Fibroblast of lung (primary cell): ENCODE measurements around the gene IRF4. TPM values are rescaled to one million over a fixed set of nuclear protein-coding genes. Genes with fewer than 3 reads are reported as not detected.

Experiments
- DNase-seq, 2 donors: peaks; one replicate each; pipeline versions ENCODE4 v3.0.0 to v3.0.0-alpha.2; 2010; ENCODE audit warnings: low read depth in 2 of 2
- H2AFZ ChIP-seq: 2 replicates; pipeline ENCODE4 v1.5.1; 2012; ENCODE audit warnings: low read length, control low read depth, inconsistent platforms
- H3K27ac ChIP-seq: 2 replicates; pipeline ENCODE4 v1.5.1; 2011; ENCODE audit warnings: low read length, control low read depth; ENCODE audit not compliant: insufficient read depth
- H3K27me3 ChIP-seq: 2 replicates; pipeline ENCODE4 v1.5.1; 2011; ENCODE audit warnings: mild to moderate bottlenecking, low read length; ENCODE audit not compliant: control insufficient read depth, insufficient read depth
- H3K36me3 ChIP-seq: 2 replicates; pipeline ENCODE4 v1.5.1; 2011; ENCODE audit warnings: low read length; ENCODE audit not compliant: control insufficient read depth, insufficient read depth
- H3K4me1 ChIP-seq: 2 replicates; pipeline ENCODE4 v1.5.1; 2011; ENCODE audit warnings: low read length; ENCODE audit not compliant: control insufficient read depth, insufficient read depth; ENCODE audit errors: extremely low read depth
- H3K4me2 ChIP-seq: 2 replicates; pipeline ENCODE4 v1.5.1; 2011; ENCODE audit warnings: low read length, control low read depth; ENCODE audit not compliant: insufficient read depth; ENCODE audit errors: extremely low read depth
- H3K4me3 ChIP-seq, 4 experiments: fragments of 200-600 bp in 1 of 4; sonication (generic) in 1 of 4; replicated peaks in 1 of 4; 2 replicates each; pipeline ENCODE4 v1.5.1; 2011 to 2016; ENCODE audit warnings: low read length in 4 of 4, low read depth in 3 of 4, mild to moderate bottlenecking in 3 of 4, control low read depth in 2 of 4, inconsistent platforms in 1 of 4, mixed read lengths in 1 of 4; ENCODE audit not compliant: insufficient read depth in 1 of 4; ENCODE audit errors: control extremely low read depth in 1 of 4
- H3K79me2 ChIP-seq: 2 replicates; pipeline ENCODE4 v1.5.1; 2012; ENCODE audit warnings: mild to moderate bottlenecking, low read length, inconsistent platforms; ENCODE audit not compliant: control insufficient read depth, insufficient read depth
- H3K9ac ChIP-seq: 2 replicates; pipeline ENCODE4 v1.5.1; 2011; ENCODE audit warnings: mild to moderate bottlenecking, low read length, control low read depth; ENCODE audit not compliant: insufficient read depth
- H3K9me3 ChIP-seq: 2 replicates; pipeline ENCODE4 v1.5.1; 2012; ENCODE audit warnings: low read depth, low read length; ENCODE audit not compliant: control insufficient read depth, insufficient read depth
- H4K20me1 ChIP-seq: 2 replicates; pipeline ENCODE4 v1.5.1; 2011; ENCODE audit warnings: low read length; ENCODE audit not compliant: control insufficient read depth, insufficient read depth; ENCODE audit errors: extremely low read depth
- CTCF ChIP-seq, 2 donors: IDR thresholded peaks in 1 of 2; conservative IDR thresholded peaks in 1 of 2; 1 replicate in 1 of 2; 2 replicates in 1 of 2; pipeline ENCODE4 v1.5.1; 2011 to 2012; ENCODE audit warnings: low read length in 2 of 2, control low read depth in 1 of 2, inconsistent platforms in 1 of 2, low read depth in 1 of 2, mild to moderate bottlenecking in 1 of 2
- EZH2 ChIP-seq: IDR thresholded peaks from 2 replicates; pipeline ENCODE4 v1.5.1; 2012; ENCODE audit warnings: low read length, control low read depth, mild to moderate bottlenecking; ENCODE audit errors: missing control alignments
- polyA plus RNA-seq, 2 donors: library from polyadenylated mRNA; depleted of rRNA in 1 of 2; stranded (reverse) in 1 of 2; unstranded in 1 of 2; fragments of >200 nt; gene quantifications; 2 replicates each; pipeline ENCODE4 v1.2.1, GENCODE V29; 2011 to 2012; ENCODE audit warnings: missing spikeins in 1 of 2
- total RNA-seq: library from RNA; depleted of rRNA; stranded (reverse); fragments of >200 nt; gene quantifications from 2 replicates; pipeline ENCODE4 v1.2.1, GENCODE V29; 2014

IRF4 gene
- total and polyA plus RNA-seq, 2 donors (not counting 1 experiment from before 2014, with no cell fraction given): under 0.01 to 0.01 TPM

DNA sequence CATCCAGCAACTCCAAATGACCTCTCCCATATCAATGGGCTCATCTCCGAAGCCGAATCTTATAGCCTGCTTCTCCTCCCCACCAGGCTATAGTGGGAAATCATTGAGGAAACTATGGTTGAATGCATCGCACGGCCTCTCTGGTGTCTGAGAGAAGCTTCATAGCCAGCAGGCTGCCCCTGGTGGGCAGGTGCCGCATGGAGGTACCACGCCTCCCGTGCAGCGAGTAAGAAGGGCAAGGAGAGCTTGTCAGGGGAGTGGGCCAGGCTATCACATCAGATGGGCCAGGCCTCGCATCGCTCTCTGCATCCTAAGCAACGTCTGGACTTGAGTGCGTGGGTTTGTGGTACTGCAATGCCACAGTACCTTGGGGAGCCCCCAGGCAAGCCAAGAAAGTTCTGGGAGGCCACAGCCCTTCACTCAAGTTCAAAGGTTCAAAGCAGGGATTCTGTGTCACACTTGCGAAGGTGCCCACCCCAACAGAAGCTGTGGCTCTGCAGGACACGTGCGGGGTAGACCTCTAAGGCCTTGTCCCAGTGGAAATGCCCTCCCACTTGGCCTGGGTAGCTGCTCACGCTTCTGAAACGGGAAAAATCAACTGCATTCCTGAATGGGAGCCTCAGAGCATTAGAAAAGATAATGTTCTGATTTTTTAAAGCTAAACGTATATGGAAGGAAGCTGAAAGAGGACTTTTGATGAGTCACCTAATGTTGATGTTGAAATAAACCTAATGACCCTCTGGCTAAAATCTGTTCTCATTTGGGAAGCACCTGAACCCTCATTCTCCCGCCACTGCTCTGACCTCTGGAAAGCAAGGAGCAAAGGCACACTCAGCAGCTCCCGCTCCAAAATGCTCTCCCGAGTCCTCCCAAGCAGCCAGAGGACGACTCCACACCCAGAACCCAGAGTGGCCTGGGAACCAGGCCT lies 8.4 kb upstream of the IRF4 start:
- DNase-seq: no peak
- Histone ChIP-seq H3K79me2 (no peaks in the 10 kb centered on the region), H3K4me1 (no peaks in the 10 kb centered on the region), H3K9me3 (no peaks in the 10 kb centered on the region), H2AFZ (no peak overlapping the region), H3K4me2 (no peak overlapping the region), H3K27ac (no peak overlapping the region), H3K4me3 (no peak overlapping the region), H3K27me3 (no peaks in the 10 kb centered on the region), H3K36me3 (no peaks in the 10 kb centered on the region), H3K9ac (no peak overlapping the region), H4K20me1 (no peaks in the 10 kb centered on the region)
- TF ChIP-seq CTCF (conservative IDR thresholded peaks at IDR 0.05 in 1 of 2, IDR thresholded peaks at IDR 0.05 in 1 of 2; ENCODE audit: low read depth in 1 of 2, low read length in 2 of 2) (no peak), EZH2 (no peak)

- Histone ChIP-seq H3K9ac (no peak overlapping the region), H3K36me3 (no peaks in the 10 kb centered on the region), H3K79me2 (no peaks in the 10 kb centered on the region), H3K4me3 (no peak overlapping the region), H3K27me3 (no peaks in the 10 kb centered on the region), H2AFZ (no peak overlapping the region), H4K20me1 (no peaks in the 10 kb centered on the region), H3K4me2 (no peak overlapping the region), H3K4me1 (no peaks in the 10 kb centered on the region), H3K9me3 (no peaks in the 10 kb centered on the region), H3K27ac (no peak overlapping the region)
- no peak for DNase-seq
- TF ChIP-seq CTCF (conservative IDR thresholded peaks at IDR 0.05 in 1 of 2, IDR thresholded peaks at IDR 0.05 in 1 of 2; ENCODE audit: low read depth in 1 of 2, low read length in 2 of 2): no peak
- TF ChIP-seq EZH2: no peak
Measured at GRCh38 chr6:383856-384255, 7.7 kb upstream of the IRF4 start.

DNA sequence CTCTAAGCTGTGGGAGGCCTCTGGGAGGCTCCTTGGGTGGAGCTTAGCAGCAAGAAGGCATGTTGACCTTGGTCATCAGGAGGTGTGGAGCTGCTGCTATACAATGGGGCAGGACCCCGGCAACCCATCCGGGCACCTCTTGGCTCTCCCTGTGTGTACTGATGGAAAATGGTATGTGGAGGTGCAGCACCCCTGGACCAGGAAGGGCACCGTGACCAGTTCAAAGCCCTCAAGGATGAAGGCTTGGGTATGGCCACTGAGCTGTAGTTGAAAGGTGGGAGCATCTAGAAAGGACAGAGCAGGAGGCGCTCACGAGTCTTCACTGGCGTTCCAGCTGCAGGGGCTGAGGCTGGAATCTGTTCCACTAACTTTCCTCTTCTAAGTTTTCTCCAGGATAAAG lies 6.7 kb upstream of the IRF4 start:
- no peak overlapping the region for H3K4me3 ChIP-seq
- no peak overlapping the region for H2AFZ ChIP-seq
- H3K9me3 ChIP-seq: no peaks in the 10 kb centered on the region
- no peaks in the 10 kb centered on the region for H4K20me1 ChIP-seq
- no peak overlapping the region for H3K27ac ChIP-seq
- H3K36me3 ChIP-seq: no peaks in the 10 kb centered on the region
- H3K27me3 ChIP-seq: peaks cover 9% of the 10 kb centered on the region
- H3K4me1 ChIP-seq: no peaks in the 10 kb centered on the region
- TF ChIP-seq EZH2: no peak
- TF ChIP-seq CTCF (conservative IDR thresholded peaks at IDR 0.05 in 1 of 2, IDR thresholded peaks at IDR 0.05 in 1 of 2; ENCODE audit: low read depth in 1 of 2, low read length in 2 of 2): no peak
- no peak for DNase-seq
- H3K9ac ChIP-seq: no peak overlapping the region
- no peak overlapping the region for H3K4me2 ChIP-seq
- no peaks in the 10 kb centered on the region for H3K79me2 ChIP-seq
